Hepatic stellate cell (primary cell): ENCODE measurements around the gene THRB.
"Not testable (repeated sequence)": the region's sequence is repeated elsewhere in the genome, so short reads cannot be mapped to it uniquely, and the experiment has no call there.

Experiments
- DNase-seq: peaks from one replicate; pipeline ENCODE4 v3.0.0; 2011; ENCODE audit warnings: low spot score

The THRB gene

DNA sequence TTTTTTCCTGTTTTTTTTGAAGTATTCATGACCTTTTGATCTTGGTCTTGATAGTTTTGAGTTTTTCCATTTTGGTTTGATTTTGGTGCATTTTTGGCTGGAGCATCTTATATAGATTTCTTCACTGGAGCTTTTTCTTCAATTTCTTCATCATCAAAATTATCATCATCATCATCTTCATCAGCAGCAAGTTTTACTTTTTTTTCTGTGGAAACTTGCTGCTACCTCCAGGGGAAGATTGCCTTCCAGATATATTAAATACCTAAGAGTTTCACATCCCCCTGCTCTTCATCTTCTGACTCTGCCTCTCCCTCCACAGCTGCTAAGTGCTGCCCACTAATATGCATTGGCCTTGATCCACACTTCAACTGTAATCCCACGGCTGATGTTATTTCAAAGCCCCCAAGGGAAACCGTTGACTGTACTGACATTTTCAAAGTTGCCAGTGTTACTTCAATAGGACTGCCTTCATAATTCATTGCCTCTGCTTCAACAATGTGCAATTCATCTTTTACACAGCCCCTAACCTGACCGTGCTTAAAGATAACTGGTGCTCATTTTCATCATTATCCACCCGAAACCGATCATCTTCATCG lies 397.9 kb downstream of the THRB start:
- DNase-seq: no peak

DNA sequence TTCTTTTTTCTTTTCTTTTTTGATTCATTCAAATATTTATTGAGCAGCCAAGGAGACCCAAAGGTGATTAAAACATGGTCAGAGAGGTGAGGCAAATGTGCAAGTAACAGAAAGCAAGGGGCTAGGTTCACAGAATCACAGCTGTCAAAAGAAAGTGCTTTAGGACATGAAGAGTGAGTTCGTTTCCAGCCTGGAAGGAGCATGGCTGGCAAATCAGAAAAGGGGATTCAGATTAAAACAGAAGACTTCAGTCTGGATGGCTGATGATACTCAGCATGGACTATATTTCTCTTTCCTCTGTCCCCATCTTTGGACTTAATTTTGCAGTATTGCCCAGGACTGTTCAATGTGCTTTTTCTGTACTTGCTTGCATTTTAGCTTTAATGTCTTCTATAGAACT lies 398.4 kb downstream of the THRB start:
- DNase-seq: no peak

DNA sequence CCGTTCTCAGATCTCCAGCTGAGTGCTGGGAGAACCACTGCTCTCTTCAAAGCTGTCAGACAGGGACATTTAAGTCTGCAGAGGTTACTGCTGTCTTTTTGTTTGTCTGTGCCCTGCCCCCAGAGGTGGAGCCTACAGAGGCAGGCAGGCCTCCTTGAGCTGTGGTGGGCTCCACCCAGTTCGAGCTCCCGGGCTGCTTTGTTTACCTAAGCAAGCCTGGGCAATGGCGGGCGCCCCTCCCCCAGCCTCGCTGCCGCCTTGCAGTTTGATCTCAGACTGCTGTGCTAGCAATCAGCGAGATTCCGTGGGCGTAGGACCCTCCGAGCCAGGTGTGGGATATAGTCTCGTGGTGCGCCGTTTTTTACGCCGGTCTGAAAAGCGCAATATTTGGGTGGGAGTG lies 399.8 kb downstream of the THRB start:
- DNase-seq: not testable (repeated sequence)

DNA sequence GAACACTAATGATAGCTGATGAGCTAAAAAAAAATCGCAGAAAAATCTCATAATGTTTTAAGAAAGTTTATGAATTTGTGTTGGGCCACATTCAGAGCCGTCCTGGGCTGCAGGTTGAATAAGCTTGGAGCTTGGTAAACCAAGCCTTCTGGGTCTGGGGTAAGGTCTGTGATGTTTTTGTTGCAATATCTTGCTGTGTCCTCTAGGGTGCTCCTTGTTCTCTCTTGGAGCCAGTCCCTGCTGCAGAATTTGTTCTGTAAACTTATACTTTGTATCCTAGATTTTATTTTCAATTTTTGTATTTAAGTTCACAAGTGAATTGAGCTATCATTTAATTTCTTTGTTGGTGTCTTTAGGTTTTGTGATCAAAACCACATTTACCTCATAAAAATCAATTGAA lies 405.9 kb downstream of the THRB start:
- DNase-seq: peak; percentile 45

DNA sequence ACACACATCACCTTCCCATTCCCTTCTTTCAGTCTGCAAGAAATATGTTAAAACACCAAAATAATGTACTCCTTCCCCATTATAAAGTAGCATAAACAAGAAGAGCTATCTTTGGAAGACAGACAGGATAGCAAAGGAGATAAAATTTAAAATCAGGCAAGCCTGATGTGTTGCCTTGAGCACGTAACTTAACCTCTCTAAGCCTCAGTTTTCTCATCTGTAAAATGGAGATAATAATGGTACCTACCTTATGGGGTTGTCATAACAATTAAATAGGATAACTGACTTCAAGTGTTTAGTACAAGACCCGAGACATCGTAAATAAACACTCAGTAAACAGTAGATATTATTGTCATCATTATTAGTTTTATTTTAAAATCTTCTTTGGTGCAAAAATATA lies 407.2 kb downstream of the THRB start:
- no peak for DNase-seq

DNA sequence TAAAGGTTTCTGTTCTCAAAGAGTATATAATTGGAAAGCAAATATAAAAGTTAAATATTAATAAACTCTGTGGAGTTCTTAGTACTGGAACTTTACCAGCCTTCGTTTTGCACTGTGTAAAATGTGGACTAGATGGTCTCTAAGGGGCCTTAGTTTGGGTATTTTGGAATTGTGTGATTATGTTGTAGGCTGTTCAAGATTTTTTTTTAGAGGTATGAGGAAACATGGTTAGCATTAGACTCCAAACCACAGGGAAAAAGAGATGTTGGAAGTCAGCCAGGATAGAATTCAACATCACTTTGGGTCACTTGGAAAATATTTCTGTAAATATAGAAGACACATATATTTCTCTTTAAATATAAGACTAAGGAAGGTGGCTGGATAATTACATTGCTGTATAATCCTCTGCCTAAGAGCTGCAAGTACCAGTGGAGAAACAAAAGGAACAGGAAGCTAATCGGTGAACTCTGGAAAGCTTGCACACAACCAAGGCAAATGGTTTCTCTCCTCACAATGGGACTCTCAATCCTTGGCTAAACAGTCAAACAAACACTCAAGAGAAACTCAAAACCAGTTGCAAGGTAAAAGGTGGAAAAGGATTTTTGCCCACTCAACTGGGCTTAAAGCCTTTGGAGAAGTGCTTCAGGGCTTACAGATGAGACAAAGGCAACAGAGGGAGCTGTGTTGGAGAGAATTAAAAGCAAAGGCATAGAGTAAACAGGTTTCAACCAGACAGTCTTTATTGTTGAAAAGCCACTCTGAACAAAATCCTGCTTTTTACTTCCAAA lies 407.8 kb downstream of the THRB start:
- no peak for DNase-seq

DNA sequence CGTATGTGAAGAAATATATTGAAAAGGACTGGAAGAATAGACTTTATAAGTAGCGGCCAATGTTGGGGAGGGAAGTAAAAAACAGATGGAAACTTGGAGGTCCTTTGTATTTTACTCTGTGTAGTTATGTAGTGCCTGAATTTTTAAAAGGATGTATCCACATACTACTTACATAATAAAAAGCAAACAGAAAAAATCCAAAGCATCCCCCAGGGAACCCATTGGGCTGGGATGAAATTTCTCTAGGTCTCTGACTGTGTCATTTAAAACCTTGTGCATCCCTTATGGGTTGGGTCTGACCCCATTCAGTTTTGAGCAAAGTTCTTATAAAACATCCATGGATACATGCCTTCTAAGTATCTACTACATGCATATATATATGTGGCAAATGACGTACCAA lies 408.4 kb downstream of the THRB start:
- no peak for DNase-seq

DNA sequence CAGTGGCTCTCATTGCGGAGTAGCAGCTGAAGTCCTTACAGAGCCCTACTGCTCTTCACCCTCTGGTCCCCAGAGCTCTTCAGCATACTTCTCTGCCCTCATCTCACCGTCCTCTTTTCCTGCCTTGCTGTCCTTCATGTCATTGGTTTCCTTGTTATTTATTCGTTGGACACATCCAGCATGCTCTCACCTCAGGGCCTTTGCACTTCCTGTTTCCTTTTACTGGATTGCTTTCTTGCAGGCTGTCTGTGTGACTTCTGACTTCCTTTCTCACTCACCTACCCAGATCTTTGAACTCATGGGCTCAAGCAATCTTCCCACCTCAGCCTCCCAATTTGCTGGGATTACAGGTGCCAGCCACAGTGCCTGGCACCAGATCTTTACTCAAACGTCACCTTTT lies 422.5 kb downstream of the THRB start:
- no peak for DNase-seq

DNA sequence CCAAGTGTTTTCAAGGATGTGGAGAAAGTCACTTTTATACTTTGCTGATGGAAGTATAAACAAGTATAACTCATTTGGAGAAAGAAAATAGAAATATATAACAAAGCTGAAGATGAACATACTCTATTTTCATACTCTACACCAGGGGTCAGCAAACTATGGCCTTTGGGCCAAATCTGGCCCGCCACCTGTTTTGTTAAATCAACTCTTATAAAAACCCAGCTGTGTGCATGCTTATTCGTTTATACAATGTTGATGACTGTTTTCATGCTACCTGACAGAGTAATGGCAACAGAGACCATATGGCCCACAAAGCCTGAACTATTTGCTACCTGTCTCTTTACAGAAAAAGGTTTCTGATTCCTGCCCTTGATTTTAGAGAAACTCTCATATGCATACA lies 425.6 kb downstream of the THRB start:
- no peak for DNase-seq

DNA sequence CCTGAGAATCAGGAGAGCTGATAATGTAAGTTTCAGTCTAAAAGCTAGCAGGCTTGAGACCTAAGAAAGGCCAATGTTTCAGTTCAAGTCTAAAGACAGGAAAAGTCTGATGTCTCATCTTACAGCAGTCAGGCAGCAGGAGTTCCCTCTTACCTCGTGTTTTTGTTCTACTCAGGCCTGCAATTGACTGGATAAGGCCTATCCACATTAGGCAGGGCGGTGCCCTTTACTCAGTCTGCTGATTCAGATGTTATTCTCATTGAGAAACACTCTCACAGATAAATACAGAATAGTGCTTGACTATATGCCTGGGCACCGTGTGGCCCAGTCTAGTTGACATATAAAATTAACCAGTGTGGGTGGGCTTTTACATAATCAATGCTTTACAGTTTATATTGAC lies 427.2 kb downstream of the THRB start:
- no peak for DNase-seq
